ENCODE data around the gene PCDHB6.
"Not testable (repeated sequence)": the region's sequence is repeated elsewhere in the genome, so short reads cannot be mapped to it uniquely, and the experiment has no call there.

The PCDHB6 gene

DNA sequence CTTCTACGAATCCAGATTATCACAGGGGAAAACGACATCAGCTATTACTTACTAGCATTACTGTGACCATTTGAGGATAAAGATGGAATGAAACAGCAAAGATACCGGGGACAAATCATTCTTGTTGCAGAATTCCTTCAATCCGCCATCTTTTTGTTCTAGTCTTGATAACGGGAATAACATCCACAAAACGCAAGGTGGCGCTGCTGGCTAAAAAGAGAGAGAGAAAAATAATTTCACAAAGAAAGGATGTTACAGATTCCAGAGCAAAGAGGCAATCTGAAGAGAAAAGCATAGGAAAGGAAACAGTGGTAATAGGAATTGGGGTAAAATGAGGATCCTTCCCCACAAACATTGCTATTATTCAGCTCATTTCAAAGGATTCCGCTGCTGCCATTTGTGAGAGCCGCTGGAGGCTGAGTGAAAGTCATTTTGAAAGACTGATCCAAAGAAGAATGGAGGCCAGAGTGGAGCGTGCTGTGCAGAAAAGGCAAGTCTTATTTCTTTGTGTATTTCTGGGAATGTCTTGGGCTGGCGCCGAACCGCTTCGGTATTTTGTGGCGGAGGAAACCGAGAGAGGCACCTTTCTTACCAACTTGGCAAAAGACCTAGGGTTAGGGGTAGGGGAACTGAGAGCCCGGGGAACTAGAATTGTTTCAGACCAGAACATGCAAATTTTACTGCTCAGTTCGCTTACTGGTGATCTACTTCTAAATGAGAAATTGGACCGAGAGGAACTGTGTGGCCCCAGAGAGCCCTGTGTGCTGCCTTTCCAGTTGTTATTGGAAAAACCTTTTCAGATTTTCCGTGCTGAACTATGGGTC lies 22.7 kb downstream of the PCDHB6 start, which contains the start of gene PCDHB7:
Gene PCDHB7 (plus strand): TSS at position 264 of the 824 bp plus-strand sequence. CDS start 192 bp downstream, at position 456.
- DNase-seq, result peak in 2 of 3 donors; percentile 7 to 20

DNA sequence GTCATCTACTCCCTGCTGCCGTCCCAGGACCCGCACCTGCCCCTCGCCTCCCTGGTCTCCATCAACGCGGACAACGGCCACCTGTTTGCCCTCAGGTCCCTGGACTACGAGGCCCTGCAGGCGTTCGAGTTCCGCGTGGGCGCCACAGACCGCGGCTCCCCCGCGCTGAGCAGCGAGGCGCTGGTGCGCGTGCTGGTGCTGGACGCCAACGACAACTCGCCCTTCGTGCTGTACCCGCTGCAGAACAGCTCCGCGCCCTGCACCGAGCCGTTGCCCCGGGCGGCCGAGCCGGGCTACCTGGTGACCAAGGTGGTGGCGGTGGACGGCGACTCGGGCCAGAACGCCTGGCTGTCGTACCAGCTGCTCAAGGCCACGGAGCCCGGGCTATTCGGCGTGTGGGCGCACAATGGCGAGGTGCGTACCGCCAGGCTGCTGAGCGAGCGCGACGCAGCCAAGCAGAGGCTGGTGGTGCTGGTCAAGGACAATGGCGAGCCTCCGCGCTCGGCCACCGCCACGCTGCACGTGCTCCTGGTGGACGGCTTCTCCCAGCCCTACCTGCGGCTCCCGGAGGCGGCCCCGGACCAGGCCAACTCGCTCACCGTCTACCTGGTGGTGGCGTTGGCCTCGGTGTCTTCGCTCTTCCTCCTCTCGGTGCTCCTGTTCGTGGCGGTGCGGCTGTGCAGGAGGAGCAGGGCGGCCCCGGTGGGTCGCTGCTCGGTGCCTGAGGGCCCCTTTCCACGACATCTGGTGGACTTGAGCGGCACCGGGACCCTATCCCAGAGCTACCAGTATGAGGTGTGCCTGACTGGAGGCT lies 24.6 kb downstream of the PCDHB6 start:
- DNase-seq, result not testable (repeated sequence)

DNA sequence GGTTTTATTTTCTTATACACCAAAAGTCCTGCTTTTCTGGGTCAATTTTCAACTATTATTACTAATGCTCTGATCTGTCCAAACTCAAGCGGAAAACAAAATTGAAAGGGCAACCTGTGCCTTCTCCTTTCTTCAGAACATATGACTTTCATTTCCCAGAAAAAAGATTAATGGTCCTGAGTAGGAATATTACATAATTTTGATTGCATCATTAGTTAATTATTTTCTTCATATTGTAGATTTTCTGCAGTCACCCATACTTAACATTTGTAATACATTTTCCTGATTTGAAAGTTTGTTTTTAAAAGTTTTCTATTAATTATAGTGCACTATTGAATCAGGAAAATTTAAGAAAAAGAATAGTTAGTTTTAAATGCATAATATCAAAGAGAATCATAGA lies 26.1 kb downstream of the PCDHB6 start:
- no peak for DNase-seq

DNA sequence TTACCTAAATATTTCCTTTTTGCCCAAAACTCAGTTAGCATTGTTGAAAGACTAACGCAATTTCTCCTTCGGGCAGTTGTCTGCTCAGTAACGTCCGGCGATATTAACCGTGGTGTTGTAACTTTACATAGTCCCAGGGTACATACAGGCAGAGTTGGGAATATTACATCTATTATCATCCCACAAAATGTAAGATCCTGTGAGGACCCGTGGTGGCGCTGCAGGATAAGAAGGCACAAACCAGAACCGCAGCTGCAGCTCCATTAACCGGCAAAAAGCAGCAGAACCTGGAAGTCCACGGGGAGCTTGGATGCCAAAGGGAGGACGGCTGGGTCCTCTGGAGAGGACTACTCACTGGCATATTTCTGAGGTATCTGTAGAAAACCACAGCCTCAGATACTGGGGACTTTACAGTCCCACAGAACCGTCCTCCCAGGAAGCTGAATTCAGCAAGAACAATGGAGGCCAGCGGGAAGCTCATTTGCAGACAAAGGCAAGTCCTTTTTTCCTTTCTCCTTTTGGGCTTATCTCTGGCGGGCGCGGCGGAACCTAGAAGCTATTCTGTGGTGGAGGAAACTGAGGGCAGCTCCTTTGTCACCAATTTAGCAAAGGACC lies 27.8 kb downstream of the PCDHB6 start, which contains the start of gene PCDHB8:
Gene PCDHB8 (plus strand): TSS at position 214 of the 615 bp plus-strand sequence. CDS start 245 bp downstream, at position 459.
- not testable (repeated sequence) for DNase-seq

DNA sequence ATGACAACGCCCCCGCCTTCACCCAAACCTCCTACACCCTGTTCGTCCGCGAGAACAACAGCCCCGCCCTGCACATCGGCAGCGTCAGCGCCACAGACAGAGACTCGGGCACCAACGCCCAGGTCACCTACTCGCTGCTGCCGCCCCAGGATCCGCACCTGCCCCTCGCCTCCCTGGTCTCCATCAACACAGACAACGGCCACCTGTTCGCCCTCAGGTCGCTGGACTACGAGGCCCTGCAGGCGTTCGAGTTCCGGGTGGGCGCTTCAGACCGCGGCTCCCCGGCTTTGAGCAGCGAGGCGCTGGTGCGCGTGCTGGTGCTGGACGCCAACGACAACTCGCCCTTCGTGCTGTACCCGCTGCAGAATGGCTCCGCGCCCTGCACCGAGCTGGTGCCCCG lies 29.5 kb downstream of the PCDHB6 start:
- DNase-seq, result not testable (repeated sequence)

DNA sequence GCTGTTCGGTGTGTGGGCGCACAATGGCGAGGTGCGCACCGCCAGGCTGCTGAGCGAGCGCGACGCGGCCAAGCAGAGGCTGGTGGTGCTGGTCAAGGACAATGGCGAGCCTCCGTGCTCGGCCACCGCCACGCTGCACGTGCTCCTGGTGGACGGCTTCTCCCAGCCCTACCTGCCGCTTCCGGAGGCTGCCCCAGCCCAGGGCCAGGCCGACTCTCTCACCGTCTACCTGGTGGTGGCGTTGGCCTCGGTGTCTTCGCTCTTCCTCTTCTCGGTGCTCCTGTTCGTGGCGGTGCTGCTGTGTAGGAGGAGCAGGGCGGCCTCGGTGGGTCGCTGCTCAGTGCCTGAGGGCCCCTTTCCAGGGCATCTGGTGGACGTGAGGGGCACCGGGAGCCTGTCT lies 30.0 kb downstream of the PCDHB6 start:
- DNase-seq, result not testable (repeated sequence)

DNA sequence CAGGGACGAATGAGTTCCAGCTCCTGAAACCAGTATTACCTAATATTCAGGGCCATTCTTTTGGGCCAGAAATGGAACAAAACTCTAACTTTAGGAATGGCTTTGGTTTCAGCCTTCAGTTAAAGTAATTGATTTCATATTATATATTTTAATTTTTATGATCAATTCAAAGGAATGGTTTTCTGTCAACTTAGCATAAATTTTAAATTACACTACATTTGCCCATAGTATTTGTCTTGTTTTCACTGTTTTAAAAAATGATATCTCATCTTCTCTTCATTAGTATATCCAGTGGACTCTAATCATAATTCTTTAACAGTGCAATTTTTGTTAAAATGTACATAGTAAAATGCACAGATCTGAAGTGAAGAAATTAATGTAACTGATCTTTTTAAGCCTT lies 30.5 kb downstream of the PCDHB6 start:
- DNase-seq, result no peak

DNA sequence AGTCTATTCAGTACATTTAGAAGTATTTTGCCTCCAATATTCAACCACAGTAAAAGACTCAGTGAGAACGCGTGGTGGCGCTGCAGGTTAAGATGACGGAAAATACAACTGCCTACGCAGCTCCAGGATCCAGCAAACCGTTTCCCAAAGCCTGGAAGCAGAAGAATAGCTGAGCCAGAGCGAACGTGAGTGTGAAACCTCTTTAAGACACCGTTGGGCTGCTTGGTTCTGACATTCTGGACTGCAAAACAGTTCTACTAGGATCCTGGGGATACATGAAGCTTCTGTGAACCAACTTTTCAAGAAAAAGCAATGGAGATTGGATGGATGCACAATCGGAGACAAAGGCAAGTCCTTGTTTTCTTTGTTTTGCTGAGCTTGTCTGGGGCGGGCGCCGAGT lies 32.4 kb downstream of the PCDHB6 start, which contains the start of gene PCDHB16:
Gene PCDHB16 (plus strand): TSS at position 140 of the 400 bp plus-strand sequence. CDS start 173 bp downstream, at position 313.
- no peak for DNase-seq

DNA sequence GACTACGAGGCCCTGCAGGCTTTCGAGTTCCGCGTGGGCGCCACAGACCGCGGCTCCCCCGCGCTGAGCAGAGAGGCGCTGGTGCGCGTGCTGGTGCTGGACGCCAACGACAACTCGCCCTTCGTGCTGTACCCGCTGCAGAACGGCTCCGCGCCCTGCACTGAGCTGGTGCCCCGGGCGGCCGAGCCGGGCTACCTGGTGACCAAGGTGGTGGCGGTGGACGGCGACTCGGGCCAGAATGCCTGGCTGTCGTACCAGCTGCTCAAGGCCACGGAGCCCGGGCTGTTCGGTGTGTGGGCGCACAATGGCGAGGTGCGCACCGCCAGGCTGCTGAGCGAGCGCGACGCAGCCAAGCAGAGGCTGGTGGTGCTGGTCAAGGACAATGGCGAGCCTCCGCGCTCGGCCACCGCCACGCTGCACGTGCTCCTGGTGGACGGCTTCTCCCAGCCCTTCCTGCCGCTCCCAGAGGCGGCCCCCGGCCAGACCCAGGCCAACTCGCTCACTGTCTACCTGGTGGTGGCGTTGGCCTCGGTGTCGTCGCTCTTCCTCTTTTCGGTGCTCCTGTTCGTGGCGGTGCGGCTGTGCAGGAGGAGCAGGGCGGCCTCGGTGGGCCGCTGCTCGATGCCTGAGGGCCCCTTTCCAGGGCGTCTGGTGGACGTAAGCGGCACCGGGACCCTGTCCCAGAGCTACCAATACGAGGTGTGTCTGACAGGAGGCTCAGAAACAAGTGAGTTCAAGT lies 34.4 kb downstream of the PCDHB6 start:
- not testable (repeated sequence) for DNase-seq

DNA sequence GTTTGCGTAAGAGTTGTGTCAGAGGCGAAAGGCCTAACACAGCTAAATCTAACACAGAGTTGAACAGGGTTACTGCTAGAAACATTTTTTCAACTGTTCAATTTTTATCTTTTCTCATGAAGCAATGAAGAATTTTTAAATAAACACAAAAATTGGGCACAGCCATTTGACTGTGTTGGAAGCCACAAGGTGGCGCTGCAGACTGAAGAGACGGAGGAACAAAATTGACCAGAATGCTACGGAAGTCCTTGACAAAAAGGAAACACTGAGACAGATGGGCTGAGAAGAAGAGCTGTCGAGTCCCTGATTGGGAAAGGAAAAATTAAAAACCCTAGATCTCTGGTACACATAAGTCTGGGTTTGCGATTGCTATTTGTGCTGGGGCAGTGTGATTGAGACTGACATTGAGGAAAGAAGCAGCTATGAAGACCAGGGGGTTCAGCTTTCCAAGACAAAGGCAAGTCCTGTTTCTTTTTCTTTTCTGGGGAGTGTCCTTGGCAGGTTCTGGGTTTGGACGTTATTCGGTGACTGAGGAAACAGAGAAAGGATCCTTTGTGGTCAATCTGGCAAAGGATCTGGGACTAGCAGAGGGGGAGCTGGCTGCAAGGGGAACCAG lies 37.1 kb downstream of the PCDHB6 start, which contains the start of gene PCDHB9:
Gene PCDHB9 (plus strand): TSS at position 265 of the 616 bp plus-strand sequence. CDS start 158 bp downstream, at position 423.
- peak in 2 of 3 donors; percentile 20 to 31 for DNase-seq

DNA sequence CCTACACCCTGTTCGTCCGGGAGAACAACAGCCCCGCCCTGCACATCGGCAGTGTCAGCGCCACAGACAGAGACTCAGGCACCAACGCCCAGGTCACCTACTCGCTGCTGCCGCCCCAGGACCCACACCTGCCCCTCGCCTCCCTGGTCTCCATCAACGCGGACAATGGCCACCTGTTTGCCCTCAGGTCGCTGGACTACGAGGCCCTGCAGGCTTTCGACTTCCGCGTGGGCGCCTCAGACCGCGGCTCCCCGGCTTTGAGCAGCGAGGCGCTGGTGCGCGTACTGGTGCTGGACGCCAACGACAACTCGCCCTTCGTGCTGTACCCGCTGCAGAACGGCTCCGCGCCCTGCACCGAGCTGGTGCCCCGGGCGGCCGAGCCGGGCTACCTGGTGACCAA lies 38.8 kb downstream of the PCDHB6 start:
- not testable (repeated sequence) for DNase-seq

DNA sequence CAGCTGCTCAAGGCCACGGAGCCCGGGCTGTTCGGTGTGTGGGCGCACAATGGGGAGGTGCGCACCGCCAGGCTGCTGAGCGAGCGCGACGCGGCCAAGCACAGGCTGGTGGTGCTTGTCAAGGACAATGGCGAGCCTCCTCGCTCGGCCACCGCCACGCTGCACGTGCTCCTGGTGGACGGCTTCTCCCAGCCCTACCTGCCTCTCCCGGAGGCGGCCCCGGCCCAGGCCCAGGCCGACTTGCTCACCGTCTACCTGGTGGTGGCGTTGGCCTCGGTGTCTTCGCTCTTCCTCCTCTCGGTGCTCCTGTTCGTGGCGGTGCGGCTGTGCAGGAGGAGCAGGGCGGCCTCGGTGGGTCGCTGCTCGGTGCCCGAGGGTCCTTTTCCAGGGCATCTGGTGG lies 39.3 kb downstream of the PCDHB6 start:
- DNase-seq, result not testable (repeated sequence)

DNA sequence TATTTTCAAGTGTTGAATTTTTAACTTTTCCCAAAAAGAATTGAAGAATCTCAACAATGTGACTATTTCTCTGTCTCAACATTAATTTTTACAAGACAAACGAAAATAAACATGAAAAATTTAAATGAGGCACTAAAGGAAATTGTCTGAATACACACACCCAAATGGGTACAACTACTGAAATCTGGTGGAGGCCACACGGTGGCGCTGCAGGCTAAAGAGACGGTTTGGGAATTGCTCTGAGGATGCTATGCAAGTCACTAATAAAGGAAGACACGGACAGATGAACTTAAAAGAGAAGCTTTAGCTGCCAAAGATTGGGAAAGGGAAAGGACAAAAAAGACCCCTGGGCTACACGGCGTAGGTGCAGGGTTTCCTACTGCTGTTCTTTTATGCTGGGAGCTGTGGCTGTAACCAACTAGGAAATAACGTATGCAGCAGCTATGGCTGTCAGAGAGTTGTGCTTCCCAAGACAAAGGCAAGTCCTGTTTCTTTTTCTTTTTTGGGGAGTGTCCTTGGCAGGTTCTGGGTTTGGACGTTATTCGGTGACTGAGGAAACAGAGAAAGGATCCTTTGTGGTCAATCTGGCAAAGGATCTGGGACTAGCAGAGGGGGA lies 42.4 kb downstream of the PCDHB6 start, which contains the start of gene PCDHB10:
Gene PCDHB10 (plus strand): TSS at position 244 of the 616 bp plus-strand sequence. CDS start 200 bp downstream, at position 444.
- DNase-seq, result peak in 2 of 3 donors; percentile 4 to 25

DNA sequence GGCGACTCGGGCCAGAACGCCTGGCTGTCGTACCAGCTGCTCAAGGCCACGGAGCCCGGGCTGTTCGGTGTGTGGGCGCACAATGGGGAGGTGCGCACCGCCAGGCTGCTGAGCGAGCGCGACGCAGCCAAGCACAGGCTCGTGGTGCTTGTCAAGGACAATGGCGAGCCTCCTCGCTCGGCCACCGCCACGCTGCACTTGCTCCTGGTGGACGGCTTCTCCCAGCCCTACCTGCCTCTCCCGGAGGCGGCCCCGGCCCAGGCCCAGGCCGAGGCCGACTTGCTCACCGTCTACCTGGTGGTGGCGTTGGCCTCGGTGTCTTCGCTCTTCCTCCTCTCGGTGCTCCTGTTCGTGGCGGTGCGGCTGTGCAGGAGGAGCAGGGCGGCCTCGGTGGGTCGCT lies 44.5 kb downstream of the PCDHB6 start:
- DNase-seq, result not testable (repeated sequence)

DNA sequence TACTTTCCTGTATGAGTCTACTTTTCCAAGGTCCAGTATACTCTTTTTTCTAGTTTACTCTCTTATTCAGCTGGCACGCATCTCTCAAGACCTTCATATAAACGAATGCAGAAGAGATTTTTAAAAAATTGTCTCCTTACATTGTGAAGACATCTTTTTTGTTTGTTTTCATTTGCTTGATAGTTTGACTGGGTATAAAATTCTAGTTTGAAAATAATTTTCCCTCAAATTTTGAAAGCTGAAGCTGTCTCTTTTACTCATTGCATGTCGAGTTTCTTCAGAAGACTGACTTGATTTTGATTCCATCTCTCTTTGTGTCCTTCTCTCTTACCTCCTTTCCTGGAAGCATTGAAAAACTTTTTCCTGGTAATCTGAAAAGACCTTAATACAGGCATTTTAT lies 46.5 kb downstream of the PCDHB6 start:
- DNase-seq, result no peak

DNA sequence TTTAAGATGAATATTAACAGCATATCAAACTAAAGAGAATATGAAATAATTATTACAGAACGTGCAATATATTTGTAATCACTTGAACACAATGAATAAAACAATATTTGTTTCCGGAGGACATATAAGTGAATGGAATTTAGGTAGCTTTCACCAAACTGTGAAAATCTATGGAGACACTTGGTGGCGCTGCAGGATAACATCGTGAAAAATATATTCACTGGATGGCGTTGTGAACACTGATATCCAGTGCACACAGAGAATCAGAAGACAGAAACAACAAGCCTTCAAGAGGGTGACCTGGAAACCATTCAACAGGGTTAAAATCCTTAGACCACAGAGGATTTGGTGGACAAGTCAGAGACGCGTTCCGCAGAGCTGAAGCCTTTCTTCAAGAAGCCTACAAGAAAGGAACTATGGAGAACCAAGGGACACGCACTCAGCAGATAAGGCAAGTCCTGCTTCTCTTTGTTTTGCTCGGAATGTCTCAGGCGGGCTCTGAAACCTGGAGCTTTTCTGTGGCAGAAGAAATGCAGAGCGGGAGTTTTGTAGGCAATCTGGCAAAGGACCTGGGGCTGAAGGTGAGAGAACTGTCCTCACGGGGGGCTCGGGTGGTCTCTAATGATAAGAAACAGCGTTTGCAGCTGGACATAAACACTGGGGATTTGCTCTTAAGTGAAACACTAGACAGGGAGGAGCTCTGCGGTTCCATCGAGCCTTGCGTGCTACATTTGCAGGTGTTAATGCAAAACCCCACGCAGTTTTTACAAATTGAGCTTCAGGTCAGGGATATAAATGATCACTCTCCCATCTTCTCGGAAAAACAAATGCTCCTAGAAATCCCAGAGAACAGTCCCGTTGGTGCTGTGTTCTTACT lies 49.7 kb downstream of the PCDHB6 start, which contains the start of gene PCDHB11:
Gene PCDHB11 (plus strand): TSS at position 269 of the 877 bp plus-strand sequence. CDS start 148 bp downstream, at position 417.
- DNase-seq, result no peak

DNA sequence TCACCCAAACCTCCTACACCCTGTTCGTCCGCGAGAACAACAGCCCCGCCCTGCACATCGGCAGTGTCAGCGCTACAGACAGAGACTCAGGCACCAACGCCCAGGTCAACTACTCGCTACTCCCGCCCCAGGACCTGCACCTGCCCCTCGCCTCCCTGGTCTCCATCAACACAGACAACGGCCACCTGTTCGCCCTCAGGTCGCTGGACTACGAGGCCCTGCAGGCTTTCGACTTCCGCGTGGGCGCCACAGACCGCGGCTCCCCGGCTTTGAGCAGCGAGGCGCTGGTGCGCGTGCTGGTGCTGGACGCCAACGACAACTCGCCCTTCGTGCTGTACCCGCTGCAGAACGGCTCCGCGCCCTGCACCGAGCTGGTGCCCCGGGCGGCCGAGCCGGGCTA lies 51.3 kb downstream of the PCDHB6 start:
- DNase-seq, result not testable (repeated sequence)

DNA sequence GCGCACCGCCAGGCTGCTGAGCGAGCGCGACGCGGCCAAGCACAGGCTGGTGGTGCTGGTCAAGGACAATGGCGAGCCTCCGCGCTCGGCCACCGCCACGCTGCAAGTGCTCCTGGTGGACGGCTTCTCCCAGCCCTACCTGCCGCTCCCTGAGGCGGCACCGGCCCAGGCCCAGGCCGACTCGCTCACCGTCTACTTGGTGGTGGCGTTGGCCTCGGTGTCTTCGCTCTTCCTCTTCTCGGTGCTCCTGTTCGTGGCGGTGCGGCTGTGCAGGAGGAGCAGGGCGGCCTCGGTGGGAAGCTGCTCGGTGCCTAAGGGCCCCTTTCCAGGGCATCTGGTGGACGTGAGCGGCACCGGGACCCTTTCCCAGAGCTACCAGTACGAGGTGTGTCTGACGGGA lies 51.8 kb downstream of the PCDHB6 start:
- not testable (repeated sequence) for DNase-seq

Data from suppressor macrophage treated with lipopolysaccharide for 1 hour (primary cell).